Lung (tissue), 12 donors: ENCODE results near the gene OAS3. TPM values are rescaled to one million over a fixed set of nuclear protein-coding genes. Genes with fewer than 3 reads are reported as not detected.
A peak's percentile ranks its signal among the peaks of the same experiment; 100 is the strongest.

Experiments
- ATAC-seq: fragments of 200-7000 bp; cut with Tn5 transposase; one replicate; pipeline ENCODE4 v1.9.1; 2020; ENCODE audit warnings: moderate number of reproducible peaks; ENCODE audit not compliant: insufficient read depth, low FRiP score
- DNase-seq, 3 donors: peaks; one replicate each; pipeline ENCODE4 v3.0.0-alpha.2; 2013 to 2017
- H3K27ac ChIP-seq, 2 donors: one replicate each; pipeline ENCODE4 v1.5.1; 2013; ENCODE audit warnings: mild to moderate bottlenecking in 2 of 2, moderate library complexity in 2 of 2, control low read depth in 1 of 2, inconsistent platforms in 1 of 2, low read depth in 1 of 2, low read length in 1 of 2
- H3K27me3 ChIP-seq, 3 donors: one replicate each; pipeline ENCODE4 v1.5.1; 2013; ENCODE audit warnings: low read length in 2 of 3; ENCODE audit not compliant: control insufficient read depth in 3 of 3, insufficient read depth in 3 of 3
- H3K36me3 ChIP-seq, 4 donors: one replicate each; pipeline ENCODE4 v1.5.1; 2013; ENCODE audit warnings: low read length in 4 of 4, mild to moderate bottlenecking in 1 of 4, moderate library complexity in 1 of 4; ENCODE audit not compliant: control insufficient read depth in 4 of 4, insufficient read depth in 4 of 4
- H3K4me1 ChIP-seq, 5 donors: one replicate each; pipeline ENCODE4 v1.5.1; 2013; ENCODE audit warnings: low read length in 5 of 5, mild to moderate bottlenecking in 2 of 5, moderate library complexity in 1 of 5; ENCODE audit not compliant: control insufficient read depth in 5 of 5, insufficient read depth in 5 of 5
- H3K4me3 ChIP-seq: one replicate; pipeline ENCODE4 v1.5.1; 2013; ENCODE audit warnings: mild to moderate bottlenecking, control low read depth, moderate library complexity
- H3K9ac ChIP-seq, 2 donors: one replicate each; pipeline ENCODE4 v1.5.1; 2013; ENCODE audit warnings: low read length in 2 of 2, control low read depth in 1 of 2; ENCODE audit not compliant: insufficient read depth in 1 of 2
- H3K9me3 ChIP-seq, 4 donors: one replicate each; pipeline ENCODE4 v1.5.1; 2013; ENCODE audit warnings: low read length in 3 of 4, mild to moderate bottlenecking in 1 of 4, moderate library complexity in 1 of 4; ENCODE audit not compliant: control insufficient read depth in 4 of 4, insufficient read depth in 3 of 4
- WGBS, 2 donors: extraction: QIAGEN DNeasy Blood & Tissue Kit; methylation state at CpG; one replicate each; pipeline ENCODE4 v1.1.7; 2013; 5-methylcytosine and 5-hydroxymethylcytosine counted together
- polyA plus RNA-seq, 2 donors: library from polyadenylated mRNA; stranded (reverse); fragments of 200-250 nt; gene quantifications; one replicate each; pipeline ENCODE4 v1.2.1, GENCODE V29; 2013
- total RNA-seq, 2 donors: library from RNA; depleted of rRNA in 1 of 2; stranded (reverse); fragments of >200 nt in 1 of 2; gene quantifications; one replicate each; pipeline ENCODE4 v1.2.1, GENCODE V29; 2014 to 2021
- TF ChIP-seq, protein P1 (sequence below): IDR thresholded peaks from 2 replicates; pipeline ENCODE4 v1.5.1; 2012; ENCODE audit warnings: mild to moderate bottlenecking; ENCODE audit errors: control extremely low read depth, extremely low read depth
- donor health status: control.
- donor health status: control.
- donor health status: Bipolar disorder and iron deficiency.
- donor health status: healthy.
- donor health status: DM: yes; HTN: yes; CAD: no.

The OAS3 gene
- total and polyA plus RNA-seq, 4 donors: 5.7 to 31.9 (median 19.3) TPM

DNA sequence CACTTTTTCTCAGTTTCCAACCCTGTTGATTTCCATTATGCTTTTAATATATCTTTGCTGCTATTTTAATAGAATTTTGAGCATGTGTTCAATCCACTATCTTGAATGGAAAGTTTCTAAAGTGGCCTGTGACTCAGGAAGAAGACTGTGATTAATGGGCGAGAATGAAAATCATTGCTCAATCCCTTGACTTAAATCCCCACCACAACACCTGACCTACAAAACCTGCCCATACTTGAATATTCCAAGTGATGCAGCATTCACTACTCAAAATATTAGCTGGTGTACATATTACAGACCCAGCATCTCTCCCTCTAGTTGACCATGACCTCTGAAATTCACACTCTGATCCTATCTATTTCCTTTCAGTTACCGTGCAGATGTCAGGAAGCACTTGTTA, 1.3 kb upstream of the OAS3 start:
- 21 to 30% methylated on average over 2 of the region's 2 CpGs for WGBS, 2 donors
- Histone ChIP-seq H3K9ac (no peak overlapping the region), H3K27me3 (no peaks in the 10 kb centered on the region), H3K4me3 (no peak overlapping the region), H3K36me3 (peaks cover 0 to 1% (median under 1%) of the 10 kb centered on the region in 4 donors), H3K27ac (no peak overlapping the region), H3K4me1 (peaks cover 0 to 13% (median 3%) of the 10 kb centered on the region in 5 donors), H3K9me3 (no peaks in the 10 kb centered on the region)
- DNase-seq: no peak
- TF ChIP-seq, protein P1, sequence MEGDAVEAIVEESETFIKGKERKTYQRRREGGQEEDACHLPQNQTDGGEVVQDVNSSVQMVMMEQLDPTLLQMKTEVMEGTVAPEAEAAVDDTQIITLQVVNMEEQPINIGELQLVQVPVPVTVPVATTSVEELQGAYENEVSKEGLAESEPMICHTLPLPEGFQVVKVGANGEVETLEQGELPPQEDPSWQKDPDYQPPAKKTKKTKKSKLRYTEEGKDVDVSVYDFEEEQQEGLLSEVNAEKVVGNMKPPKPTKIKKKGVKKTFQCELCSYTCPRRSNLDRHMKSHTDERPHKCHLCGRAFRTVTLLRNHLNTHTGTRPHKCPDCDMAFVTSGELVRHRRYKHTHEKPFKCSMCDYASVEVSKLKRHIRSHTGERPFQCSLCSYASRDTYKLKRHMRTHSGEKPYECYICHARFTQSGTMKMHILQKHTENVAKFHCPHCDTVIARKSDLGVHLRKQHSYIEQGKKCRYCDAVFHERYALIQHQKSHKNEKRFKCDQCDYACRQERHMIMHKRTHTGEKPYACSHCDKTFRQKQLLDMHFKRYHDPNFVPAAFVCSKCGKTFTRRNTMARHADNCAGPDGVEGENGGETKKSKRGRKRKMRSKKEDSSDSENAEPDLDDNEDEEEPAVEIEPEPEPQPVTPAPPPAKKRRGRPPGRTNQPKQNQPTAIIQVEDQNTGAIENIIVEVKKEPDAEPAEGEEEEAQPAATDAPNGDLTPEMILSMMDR: no peak
- no peak for ATAC-seq

DNA sequence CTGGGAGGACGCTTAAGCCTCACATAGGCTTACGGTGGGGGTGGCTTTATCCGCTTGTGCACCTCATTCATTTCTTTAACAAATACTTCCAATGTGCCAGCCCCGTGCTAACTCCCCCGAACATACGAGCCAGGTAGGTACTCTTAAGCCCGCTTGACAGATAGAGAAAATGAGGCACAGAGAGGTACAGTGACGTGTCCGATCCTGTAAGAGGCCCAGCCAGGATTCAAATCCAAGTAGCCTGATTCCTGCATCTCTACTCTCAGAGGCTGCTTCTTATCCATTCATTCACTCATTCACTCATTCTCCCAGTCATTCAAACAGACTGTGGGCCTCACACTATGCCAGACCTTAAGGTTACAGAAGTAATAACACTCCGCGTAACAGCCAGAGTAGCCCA, 477 bp downstream of the OAS3 start:
- no peak for ATAC-seq
- H3K27ac ChIP-seq: peak overlapping the region; percentile 30 to 88

DNA sequence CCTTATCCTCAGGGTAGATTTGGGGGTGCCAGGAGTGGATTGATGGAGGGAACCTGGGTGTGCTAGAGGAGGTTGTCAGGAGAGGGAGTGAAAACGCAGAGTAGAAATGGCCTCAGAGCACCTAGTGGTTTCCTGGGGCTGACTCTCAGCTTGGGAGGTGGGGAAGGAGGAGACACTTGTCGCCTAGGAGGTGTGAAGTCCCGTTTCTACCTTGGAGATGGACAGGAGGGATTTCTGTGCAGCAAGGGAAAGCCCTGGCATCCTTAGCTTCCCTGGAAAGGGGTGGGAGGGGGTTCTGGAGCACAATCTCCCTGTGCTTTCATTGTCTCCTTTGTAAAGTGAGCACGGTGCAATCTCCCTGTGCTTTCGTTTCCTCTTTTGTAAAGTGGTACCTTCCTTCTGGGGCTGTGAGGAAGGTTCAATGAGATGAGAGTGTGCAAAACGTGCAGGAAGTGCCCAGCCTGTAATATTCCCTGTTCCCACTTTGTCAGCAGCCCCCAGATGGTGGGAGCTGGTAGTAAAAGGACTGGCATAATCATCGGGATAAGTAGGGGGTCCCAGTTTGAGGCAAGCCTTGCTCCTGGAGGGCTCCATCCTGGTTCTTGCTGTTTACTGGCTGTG, 1.6 kb downstream of the OAS3 start:
- Histone ChIP-seq H3K9me3 (peaks cover 0 to 2% (median 0%) of the 10 kb centered on the region in 4 donors), H3K9ac (no peak overlapping the region), H3K27ac (no peak overlapping the region), H3K27me3 (no peaks in the 10 kb centered on the region), H3K4me3 (no peak overlapping the region), H3K36me3 (peaks cover 0 to 14% (median 9%) of the 10 kb centered on the region in 4 donors), H3K4me1 (peaks cover 0 to 13% (median 3%) of the 10 kb centered on the region in 5 donors)
- TF ChIP-seq, protein P1: no peak
- DNase-seq (peak in 1 of 3 donors; percentile 14), ATAC-seq (no peak)
- WGBS, 2 donors: 20 to 41% methylated on average over 7 of the region's 7 CpGs

More for the DNA sequence above, 477 bp downstream of the OAS3 start:
- WGBS, 2 donors: 14 to 27% methylated on average over 11 of the region's 11 CpGs
- peaks cover 0 to 13% (median 3%) of the 10 kb centered on the region in 5 donors for H3K4me1 ChIP-seq
- peak overlapping the region in 1 of 2 donors; percentile 79 for H3K9ac ChIP-seq
- H3K4me3 ChIP-seq: peak overlapping the region; percentile 66
- TF ChIP-seq, protein P1: no peak
- H3K36me3 ChIP-seq: peaks cover 0 to 4% (median 2%) of the 10 kb centered on the region in 4 donors
- H3K27me3 ChIP-seq: no peaks in the 10 kb centered on the region
- H3K9me3 ChIP-seq: no peaks in the 10 kb centered on the region
- DNase-seq: peak in 2 of 3 donors; percentile 11 to 25
